T-helper 17 cell (primary cell): ENCODE data around the gene RAB31. TPM values are rescaled to one million over a fixed set of nuclear protein-coding genes. Genes with fewer than 3 reads are reported as not detected.
"Not testable (repeated sequence)": the region's sequence is repeated elsewhere in the genome, so short reads cannot be mapped to it uniquely, and the experiment has no call there.

ENCODE experiments used
- ATAC-seq: fragments of 150-1000 bp; cut with Tn5 transposase; 2 replicates; pipeline ENCODE4 v1.10.0; 2021; ENCODE audit warnings: mild to moderate bottlenecking, moderate library complexity
- DNase-seq, 3 donors: peaks; one replicate each; pipeline versions ENCODE4 v3.0.0 to v3.0.0-alpha.2; 2020 to 2021
- H3K9me3 ChIP-seq: one replicate; pipeline ENCODE4 v1.7.0; 2013; ENCODE audit warnings: low read length, mild to moderate bottlenecking; ENCODE audit not compliant: control insufficient read depth, poor library complexity, severe bottlenecking
- H3K27ac Mint-ChIP-seq: one replicate; pipeline ENCODE4 v1.8.0; 2022; ENCODE audit warnings: mild to moderate bottlenecking, moderate library complexity, mixed read lengths
- H3K27me3 Mint-ChIP-seq: one replicate; pipeline ENCODE4 v1.8.0; 2022; ENCODE audit warnings: mixed read lengths
- H3K36me3 Mint-ChIP-seq: one replicate; pipeline ENCODE4 v1.8.0; 2022; ENCODE audit warnings: low read depth, mixed read lengths
- H3K4me1 Mint-ChIP-seq: one replicate; pipeline ENCODE4 v1.8.0; 2022; ENCODE audit warnings: mild to moderate bottlenecking, mixed read lengths
- H3K4me3 Mint-ChIP-seq: one replicate; pipeline ENCODE4 v1.8.0; 2022; ENCODE audit warnings: mild to moderate bottlenecking, moderate library complexity, mixed read lengths
- total RNA-seq, 4 donors: library from RNA in 2 of 4; stranded (reverse) in 2 of 4; gene quantifications; one replicate each; pipeline ENCODE4 v1.2.3 and lab custom pipeline; 2022 to 2026

Gene RAB31
- total RNA-seq, 2 donors from 2014 or later: 2.9 to 15.6 TPM

DNA sequence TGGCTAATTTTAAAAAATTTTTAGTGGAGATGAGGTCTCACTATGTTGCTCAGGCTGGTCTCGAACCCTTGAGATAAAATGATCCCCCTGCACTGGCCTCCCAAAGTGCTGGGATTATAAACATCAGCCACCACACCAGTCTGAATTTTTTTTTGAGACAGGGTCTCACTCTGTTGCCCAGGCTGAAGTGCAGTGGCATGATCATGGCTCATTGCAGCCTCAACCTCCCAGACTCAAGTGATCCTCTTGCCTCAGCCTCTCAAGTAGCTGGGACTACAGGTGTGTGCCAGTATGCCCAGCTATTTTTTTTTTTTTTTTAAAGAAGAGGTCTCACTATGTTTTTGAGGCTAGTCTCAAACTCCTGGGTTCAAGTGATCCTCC, 191.4 kb downstream of the RAB31 start:
- ATAC-seq, H3K27ac Mint-ChIP-seq: not testable (repeated sequence)
- H3K27me3 Mint-ChIP-seq: peaks cover 20% of the 10 kb centered on the region

DNA sequence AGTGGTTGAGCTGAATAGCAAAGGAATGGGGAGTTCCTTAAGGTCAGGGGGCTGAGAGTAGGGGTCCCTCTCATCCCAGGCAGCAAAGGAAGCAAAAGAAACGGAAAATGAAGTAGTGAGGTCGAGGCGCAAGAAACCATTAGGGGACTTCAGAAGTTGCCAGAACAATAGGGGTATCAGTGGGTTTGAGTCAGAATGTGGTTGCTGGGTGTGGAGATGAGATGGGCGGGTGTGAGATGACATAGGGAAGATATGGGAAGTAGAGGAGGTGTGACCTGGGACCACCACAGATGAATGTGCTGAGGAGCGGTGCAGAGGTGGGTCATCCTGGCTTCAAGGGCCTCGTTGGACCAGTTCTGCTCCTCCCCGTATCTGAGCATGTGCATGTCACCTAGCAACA, 192.6 kb downstream of the RAB31 start:
- peaks cover 3% of the 10 kb centered on the region for H3K4me1 Mint-ChIP-seq
- no peak overlapping the region for H3K27ac Mint-ChIP-seq
- DNase-seq: no peak
- peaks cover 23% of the 10 kb centered on the region for H3K27me3 Mint-ChIP-seq
- H3K4me3 Mint-ChIP-seq: no peak overlapping the region
- no peaks in the 10 kb centered on the region for H3K36me3 Mint-ChIP-seq
- no peak for ATAC-seq
- H3K9me3 ChIP-seq: no peaks in the 10 kb centered on the region

More for the DNA sequence above, 191.4 kb downstream of the RAB31 start:
- not testable (repeated sequence) for H3K36me3 Mint-ChIP-seq, H3K4me1 Mint-ChIP-seq, DNase-seq, H3K4me3 Mint-ChIP-seq, H3K9me3 ChIP-seq

DNA sequence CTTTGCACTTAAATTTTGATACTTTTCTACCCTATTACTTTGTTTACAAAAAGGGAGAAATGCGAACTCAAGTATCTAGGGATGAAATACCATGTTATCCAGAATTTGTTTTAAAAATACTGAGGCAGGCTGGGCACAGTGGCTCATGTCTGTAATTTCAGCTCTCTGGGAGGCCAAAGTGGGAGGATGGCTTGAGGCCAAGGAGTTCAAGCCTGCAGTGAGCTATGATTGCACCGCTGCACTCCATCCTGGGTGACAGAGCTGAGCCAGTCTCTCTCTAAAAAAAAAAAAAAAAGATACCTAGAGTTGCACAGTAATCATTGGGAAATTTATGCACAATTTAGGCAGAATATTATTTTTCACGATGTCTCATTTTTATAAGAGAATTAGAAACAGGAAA, 193.3 kb downstream of the RAB31 start:
- DNase-seq (no peak), ATAC-seq (no peak)
- H3K4me1 Mint-ChIP-seq: peaks cover 3% of the 10 kb centered on the region
- no peaks in the 10 kb centered on the region for H3K36me3 Mint-ChIP-seq
- H3K9me3 ChIP-seq: no peaks in the 10 kb centered on the region
- H3K27me3 Mint-ChIP-seq: peaks cover 30% of the 10 kb centered on the region
- no peak overlapping the region for H3K27ac Mint-ChIP-seq
- H3K4me3 Mint-ChIP-seq: no peak overlapping the region

DNA sequence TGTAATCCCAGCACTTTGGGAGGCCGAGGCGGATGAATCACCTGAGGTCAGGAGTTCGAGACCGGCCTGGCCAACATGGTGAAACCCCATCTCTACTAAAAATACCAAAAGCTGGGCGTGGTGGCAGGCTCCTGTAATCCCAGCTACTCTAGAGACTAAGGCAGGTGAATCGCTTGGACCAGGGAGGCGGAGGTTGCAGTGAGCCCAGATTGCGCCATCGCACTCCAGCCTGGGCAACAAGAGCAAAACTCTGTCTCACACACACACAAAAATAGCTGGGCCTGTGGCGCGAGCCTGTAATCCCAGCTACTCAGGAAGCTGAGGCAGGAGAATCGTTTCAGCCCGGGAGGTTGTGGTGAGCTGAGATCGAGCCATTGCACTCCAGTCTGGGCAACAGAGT, 194.2 kb downstream of the RAB31 start:
- H3K4me3 Mint-ChIP-seq: not testable (repeated sequence)

DNA sequence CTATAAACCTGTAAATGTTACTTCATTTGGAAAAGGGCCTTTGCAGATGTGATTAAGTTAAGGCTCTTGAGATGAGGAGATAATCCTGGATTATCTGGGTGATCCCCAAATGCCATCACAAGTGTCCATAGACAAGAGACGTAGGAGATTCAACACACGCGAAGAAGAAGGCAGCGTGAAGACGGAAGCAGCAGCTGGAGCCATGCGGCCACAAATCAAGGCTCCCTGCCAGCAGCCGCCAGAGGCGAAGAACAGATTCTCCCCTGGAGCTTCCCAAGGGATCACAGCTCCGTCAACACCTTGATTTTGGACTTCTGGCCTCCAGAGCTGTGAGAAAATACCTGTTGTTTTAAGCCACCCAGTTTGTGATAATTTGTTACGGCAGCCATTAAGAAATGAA, 194.7 kb downstream of the RAB31 start:
- peaks cover 3% of the 10 kb centered on the region for H3K4me1 Mint-ChIP-seq
- ATAC-seq (no peak), DNase-seq (no peak)
- H3K36me3 Mint-ChIP-seq: no peaks in the 10 kb centered on the region
- peaks cover 42% of the 10 kb centered on the region for H3K27me3 Mint-ChIP-seq
- H3K27ac Mint-ChIP-seq: no peak overlapping the region
- no peak overlapping the region for H3K4me3 Mint-ChIP-seq
- no peaks in the 10 kb centered on the region for H3K9me3 ChIP-seq

More for the DNA sequence above, 194.2 kb downstream of the RAB31 start:
- not testable (repeated sequence) for DNase-seq, H3K36me3 Mint-ChIP-seq, H3K4me1 Mint-ChIP-seq, ATAC-seq, H3K27ac Mint-ChIP-seq, H3K9me3 ChIP-seq
- H3K27me3 Mint-ChIP-seq: peaks cover 39% of the 10 kb centered on the region

DNA sequence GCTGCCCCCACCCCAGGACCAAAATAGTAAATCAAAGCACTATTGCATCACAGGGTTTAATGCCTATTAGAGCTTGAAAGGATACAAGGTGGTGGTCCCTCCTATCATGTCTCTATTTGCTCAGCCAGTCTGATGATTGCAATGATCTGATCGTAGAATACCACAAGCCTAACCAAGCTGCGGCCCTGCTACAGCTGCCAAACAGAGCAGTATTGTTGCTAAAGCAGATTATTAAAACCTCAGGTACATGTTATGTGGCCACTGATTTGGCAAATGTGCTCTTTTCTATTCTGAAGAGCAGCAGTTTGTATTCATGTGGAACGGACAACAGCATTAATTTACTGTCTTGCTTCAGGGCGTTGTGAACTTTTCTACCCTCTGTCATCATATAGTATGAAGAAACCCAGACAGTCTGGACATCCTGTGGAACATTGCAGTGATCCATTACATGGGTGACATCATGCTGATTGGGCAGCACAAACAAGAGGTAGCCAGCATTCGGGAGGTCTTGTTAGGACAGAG, 197.4 kb downstream of the RAB31 start:
- no peak overlapping the region for H3K4me3 Mint-ChIP-seq
- DNase-seq (no peak), ATAC-seq (no peak)
- no peak overlapping the region for H3K27ac Mint-ChIP-seq
- H3K27me3 Mint-ChIP-seq: peaks cover 47% of the 10 kb centered on the region
- no peaks in the 10 kb centered on the region for H3K9me3 ChIP-seq
- H3K4me1 Mint-ChIP-seq: peaks cover 2% of the 10 kb centered on the region
- H3K36me3 Mint-ChIP-seq: peaks cover 2% of the 10 kb centered on the region

DNA sequence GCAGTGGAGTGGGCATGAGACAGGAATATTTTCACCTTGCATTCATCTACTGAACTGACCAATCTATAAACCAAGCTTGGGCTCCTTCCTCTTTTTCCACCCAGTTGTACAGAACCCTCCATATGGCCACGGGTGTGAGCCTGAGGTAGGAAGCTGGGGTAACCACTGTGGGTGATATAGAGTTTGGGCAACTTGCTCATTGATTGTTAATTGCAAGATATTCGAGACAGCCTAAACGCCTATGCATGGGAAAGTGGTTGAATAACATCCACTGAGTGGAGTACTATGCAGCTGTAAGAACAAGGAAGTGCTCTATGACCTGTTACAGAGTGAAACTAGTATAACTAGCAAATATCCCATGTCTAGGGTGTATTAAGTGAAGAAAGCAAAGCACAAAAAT, 198.4 kb downstream of the RAB31 start:
- H3K27me3 Mint-ChIP-seq: peaks cover 47% of the 10 kb centered on the region
- no peak for ATAC-seq
- H3K4me1 Mint-ChIP-seq: peaks cover 2% of the 10 kb centered on the region
- H3K9me3 ChIP-seq: no peaks in the 10 kb centered on the region
- no peak for DNase-seq
- no peak overlapping the region for H3K27ac Mint-ChIP-seq
- peaks cover 2% of the 10 kb centered on the region for H3K36me3 Mint-ChIP-seq
- no peak overlapping the region for H3K4me3 Mint-ChIP-seq

DNA sequence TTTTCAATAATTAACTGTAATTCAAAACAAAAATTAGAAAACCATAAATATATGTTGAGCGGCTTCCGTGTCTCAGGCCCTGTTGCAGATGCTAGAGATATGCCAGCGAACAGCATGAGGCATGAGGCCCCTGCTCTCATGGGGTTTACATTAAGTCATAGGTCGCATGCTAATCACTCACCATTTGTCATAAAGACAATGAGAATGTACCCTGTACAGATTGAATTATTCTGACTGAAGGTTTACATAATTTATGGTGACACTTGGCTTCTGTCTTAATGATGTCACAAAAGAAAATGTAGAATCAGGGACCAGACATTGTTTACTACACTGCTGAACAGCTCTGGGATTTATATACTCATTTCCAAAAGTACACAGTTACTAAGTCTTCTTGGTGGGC, 199.8 kb downstream of the RAB31 start:
- peaks cover 2% of the 10 kb centered on the region for H3K4me1 Mint-ChIP-seq
- H3K9me3 ChIP-seq: no peaks in the 10 kb centered on the region
- peaks cover 47% of the 10 kb centered on the region for H3K27me3 Mint-ChIP-seq
- ATAC-seq (no peak), DNase-seq (no peak)
- no peak overlapping the region for H3K27ac Mint-ChIP-seq
- H3K36me3 Mint-ChIP-seq: peaks cover 2% of the 10 kb centered on the region
- no peak overlapping the region for H3K4me3 Mint-ChIP-seq

DNA sequence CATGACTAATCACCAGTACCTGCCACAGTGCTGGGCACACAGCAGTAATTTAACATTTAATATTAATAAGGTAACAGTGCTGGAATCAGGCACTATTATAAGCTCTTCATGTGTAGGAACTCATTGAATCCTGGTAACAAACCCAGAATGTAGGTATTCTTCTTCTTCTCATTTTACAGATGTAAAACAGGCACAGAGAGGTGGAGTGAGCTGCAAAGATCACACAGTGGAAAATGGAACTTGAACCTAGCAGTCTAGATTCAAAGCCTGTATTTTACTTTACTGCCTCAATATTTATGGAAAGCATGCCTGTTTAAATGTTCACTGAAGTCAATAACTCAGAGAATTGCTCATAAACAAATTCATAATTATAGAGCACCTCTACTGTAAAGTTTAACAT, 202.0 kb downstream of the RAB31 start:
- H3K27ac Mint-ChIP-seq: no peak overlapping the region

DNA sequence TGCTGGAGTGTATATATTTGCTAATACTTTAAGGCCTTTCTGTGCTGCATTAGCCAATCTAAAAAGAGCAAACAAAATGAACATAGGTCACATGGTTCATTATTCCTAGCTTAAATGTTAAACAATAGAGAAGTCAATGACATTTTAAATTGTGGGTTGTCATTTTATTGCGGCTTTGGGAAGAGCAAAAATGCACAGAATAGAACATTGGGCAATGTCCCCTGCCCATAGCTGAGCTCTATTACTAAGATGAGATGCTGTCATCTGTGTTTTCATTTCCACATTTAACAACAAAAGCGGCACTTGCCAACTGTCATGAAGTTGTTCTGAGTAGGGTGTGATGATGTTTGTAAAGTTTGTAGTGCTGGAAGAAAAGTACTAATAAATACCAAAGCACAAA, 202.6 kb downstream of the RAB31 start:
- Mint-ChIP-seq H3K36me3 (peaks cover 2% of the 10 kb centered on the region), H3K4me1 (peaks cover 12% of the 10 kb centered on the region), H3K4me3 (no peak overlapping the region), H3K27me3 (peaks cover 39% of the 10 kb centered on the region), H3K27ac (no peak overlapping the region)
- ATAC-seq: no peak
- H3K9me3 ChIP-seq: no peaks in the 10 kb centered on the region
- no peak for DNase-seq

More for the DNA sequence above, 202.0 kb downstream of the RAB31 start:
- Mint-ChIP-seq H3K36me3 (peaks cover 2% of the 10 kb centered on the region), H3K27me3 (peaks cover 42% of the 10 kb centered on the region), H3K4me1 (peaks cover 6% of the 10 kb centered on the region), H3K4me3 (no peak overlapping the region)
- DNase-seq (no peak), ATAC-seq (no peak)
- no peaks in the 10 kb centered on the region for H3K9me3 ChIP-seq

DNA sequence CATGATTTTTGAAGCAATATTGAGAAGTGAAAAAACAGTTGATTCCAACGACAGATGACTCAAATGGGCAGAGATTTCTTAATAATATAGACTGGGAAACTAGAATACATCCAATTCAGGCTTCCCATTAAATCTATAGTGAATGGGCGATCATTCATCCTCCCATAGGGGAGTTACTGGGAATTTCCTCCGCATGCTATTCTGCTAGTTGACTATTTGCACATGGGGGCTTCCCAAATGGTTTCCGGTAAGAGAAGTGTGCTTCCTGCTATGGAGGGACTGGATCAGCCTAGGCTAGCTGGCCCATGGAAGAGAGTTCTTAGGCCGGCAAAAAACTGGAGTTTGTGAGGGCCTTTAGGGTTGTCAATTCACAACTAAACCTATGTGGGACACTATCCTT, 203.1 kb downstream of the RAB31 start:
- Mint-ChIP-seq H3K4me1 (peaks cover 18% of the 10 kb centered on the region), H3K4me3 (no peak overlapping the region), H3K36me3 (peaks cover 2% of the 10 kb centered on the region), H3K27me3 (peaks cover 34% of the 10 kb centered on the region), H3K27ac (no peak overlapping the region)
- no peak for ATAC-seq
- no peak for DNase-seq
- no peaks in the 10 kb centered on the region for H3K9me3 ChIP-seq

Other genes with a start within 250 kb of the RAB31 start
- 10 to 100 TPM; 24.1 to 25.3 TPM for gene RALBP1, start 232.8 kb upstream of the RAB31 start, total RNA-seq
- 10 to 100 TPM; 54.1 to 65.5 TPM for gene PPP4R1, start 93.7 kb upstream of the RAB31 start, total RNA-seq
- gene TXNDC2, start 177.7 kb downstream of the RAB31 start, total RNA-seq: not detected
- gene VAPA, start 205.7 kb downstream of the RAB31 start, total RNA-seq: 100 to 1,000 TPM; 149 to 161 TPM